HG03571 (cell line): Measurements from ENCODE around the gene CPE.
"Not testable (repeated sequence)": the region's sequence is repeated elsewhere in the genome, so short reads cannot be mapped to it uniquely, and the experiment has no call there.

Experiments
- ATAC-seq: cut with Tn5 transposase; IDR thresholded peaks from one replicate; pipeline ENCODE4 v1.9.1; 2021; ENCODE audit not compliant: unreplicated experiment

CPE gene

DNA sequence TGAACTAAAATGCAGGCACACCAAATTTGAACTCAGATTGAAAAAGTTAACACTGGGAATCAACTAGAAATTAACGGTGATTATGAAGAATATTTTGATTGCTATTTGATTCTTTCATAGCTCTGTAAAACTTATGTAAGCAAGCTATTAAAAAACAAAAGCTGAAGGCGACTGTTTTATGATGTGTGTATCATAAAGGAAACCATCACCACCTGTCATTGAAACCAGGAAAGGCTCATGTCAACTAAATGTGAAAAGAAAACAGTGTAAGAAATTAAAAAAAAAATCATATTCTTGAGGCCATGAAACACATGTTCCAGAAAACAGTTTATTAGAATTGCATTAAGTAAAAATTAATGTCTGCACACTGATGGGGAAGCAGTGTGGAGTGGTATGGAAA, 24.2 kb downstream of the CPE start:
- no peak for ATAC-seq

- ATAC-seq = no peak
Measured at GRCh38 chr4:165403637-165404036, 24.8 kb downstream of the CPE start.

GRCh38 chr4:165404080-165404479, 25.3 kb downstream of the CPE start:
- ATAC-seq = no peak

DNA sequence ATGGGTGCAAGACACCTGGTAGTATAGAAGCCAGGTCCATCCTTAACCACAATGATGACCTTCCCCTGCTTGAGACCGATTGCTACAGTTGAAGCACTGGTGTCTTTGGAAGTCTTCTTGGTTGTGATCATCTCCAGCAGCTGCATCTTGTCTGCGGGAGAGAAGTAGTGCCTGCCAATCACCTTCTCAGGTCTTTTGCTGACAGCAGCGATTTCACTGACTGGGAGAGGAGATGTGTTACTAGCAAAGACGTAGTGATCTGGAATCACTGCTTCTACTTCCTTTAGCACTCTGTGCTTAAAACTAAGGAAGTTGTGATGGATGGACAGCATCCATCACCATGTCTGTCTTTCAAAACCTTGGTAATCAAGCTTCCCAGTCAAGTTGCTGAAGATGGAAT, 25.9 kb downstream of the CPE start:
- no peak for ATAC-seq

DNA sequence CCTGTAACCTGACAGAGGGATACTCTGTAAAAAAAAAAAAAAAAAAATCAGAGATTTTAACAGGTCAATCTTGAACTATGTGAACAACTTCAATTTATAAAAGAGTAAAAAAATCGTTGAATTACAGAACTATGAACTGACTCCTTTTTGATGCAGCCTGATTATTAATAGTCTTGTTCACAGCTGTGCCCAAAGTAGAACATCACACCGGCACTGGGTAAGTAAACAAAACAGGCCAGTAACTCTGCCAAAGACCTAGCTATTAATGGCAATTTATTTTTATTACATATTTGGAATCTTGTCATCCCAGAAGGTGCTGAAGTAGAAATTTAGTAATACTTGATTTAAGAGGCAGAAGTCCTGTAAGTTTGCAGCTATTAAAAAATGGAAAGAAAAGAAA, 31.4 kb downstream of the CPE start:
- ATAC-seq = no peak

DNA sequence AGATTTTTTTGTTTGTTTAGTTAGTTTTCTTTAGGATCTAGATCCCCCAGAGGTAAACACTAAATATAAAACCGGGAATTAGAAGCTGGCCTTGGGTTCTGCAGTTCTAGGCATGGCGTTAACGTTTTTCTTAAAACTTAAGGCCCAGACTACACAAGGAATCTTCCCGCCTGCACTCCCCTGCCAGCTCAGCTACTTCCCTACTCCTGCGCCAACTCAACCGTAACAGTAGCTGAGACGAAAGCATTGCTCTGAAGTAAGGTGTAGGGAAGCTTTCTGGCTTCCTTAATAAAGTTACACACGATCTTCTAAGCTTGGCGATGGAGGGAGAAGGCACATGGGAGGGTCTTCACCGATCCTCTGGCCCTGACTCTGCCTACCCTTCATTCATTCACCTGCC, 37.1 kb downstream of the CPE start:
- ATAC-seq = no peak

DNA sequence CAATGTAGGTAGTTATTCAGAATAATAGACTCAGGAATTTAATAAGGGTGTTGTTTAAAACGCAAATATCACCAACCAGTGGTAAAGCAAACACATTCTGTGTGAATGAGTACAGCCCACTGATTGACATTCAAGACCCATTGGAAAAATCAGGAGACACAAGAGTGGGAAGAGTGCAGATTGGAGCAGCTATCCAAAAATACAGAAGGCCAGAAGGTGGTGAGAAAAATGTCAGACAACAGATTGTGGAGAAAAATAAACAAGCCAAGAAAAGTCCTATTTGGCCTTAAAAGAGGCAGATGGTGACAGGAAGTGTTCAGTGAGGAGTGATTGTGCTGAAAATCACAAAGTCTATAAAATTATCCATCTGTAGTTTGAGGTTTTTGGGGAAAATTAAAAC, 39.3 kb downstream of the CPE start:
- ATAC-seq = no peak

- no peak for ATAC-seq
Measured at GRCh38 chr4:165425629-165426028, 46.8 kb downstream of the CPE start.

DNA sequence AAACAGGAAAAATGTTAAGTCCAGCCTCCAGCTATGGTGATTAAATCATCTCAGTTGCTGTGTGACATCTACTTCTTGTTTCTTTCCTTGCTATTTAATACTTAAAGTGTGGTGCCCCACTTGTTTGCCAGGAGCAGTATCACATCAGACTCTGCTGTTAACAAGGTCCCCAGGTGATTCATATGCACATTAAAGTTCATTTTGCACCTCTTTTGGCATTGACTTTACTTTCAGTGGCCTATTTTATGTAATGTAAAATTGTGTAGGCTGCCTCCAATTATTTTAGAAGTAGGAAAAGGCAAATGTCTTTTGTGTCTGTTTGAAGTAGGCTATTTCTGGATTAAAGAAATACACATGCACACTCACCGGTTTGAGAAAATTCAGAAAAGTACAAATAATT, 47.5 kb downstream of the CPE start:
- ATAC-seq = no peak

- no peak for ATAC-seq
Measured at GRCh38 chr4:165426823-165427222, 48.0 kb downstream of the CPE start.

DNA sequence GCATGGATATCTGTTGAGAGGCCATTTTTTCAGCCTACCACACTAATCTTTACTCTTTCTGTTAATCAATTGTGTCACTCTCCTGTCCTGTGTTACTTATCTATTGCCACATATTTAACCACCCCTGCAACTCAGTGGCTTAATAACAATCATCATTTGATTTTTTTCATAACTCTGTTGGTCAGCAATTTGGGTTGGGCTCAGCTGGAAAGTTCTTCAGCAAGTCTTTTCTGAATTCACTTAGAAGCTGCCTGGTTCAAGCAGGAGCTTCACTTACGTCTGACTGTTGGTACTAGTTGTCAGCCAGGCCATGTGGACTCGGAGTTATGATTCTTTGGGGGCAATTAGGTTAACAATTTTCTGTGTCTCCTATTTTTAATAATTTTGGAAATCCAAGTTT, 50.1 kb downstream of the CPE start:
- ATAC-seq = no peak

- ATAC-seq = no peak
Measured at GRCh38 chr4:165433529-165433928, 54.7 kb downstream of the CPE start.

DNA sequence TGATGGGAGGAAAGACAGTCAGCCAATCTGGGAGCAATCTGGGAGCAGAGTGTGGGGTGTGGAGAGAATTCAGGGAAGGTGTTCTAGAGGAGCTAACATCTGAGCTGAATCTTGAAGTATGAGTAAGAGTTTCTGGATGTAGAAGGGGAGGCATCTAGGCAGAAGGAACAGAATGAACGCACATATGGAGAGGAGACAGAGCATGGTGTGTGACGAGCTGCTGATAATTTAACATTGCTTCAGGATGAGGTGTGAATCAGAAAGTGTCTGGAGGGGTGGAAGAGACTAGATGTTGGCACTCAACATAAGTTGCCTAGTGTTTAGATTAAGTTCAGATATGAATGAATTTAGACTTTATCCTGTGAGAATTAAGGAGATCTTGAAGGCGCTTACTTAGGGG, 58.9 kb downstream of the CPE start:
- no peak for ATAC-seq

- ATAC-seq = no peak
Measured at GRCh38 chr4:165439344-165439743, 60.5 kb downstream of the CPE start.

- ATAC-seq = no peak
Measured at GRCh38 chr4:165439981-165440380, 61.2 kb downstream of the CPE start.

GRCh38 chr4:165440415-165441158, 61.8 kb downstream of the CPE start:
- no peak for ATAC-seq

- no peak for ATAC-seq
Measured at GRCh38 chr4:165443276-165443675, 64.5 kb downstream of the CPE start.

GRCh38 chr4:165448700-165449099, 69.9 kb downstream of the CPE start:
- no peak for ATAC-seq

DNA sequence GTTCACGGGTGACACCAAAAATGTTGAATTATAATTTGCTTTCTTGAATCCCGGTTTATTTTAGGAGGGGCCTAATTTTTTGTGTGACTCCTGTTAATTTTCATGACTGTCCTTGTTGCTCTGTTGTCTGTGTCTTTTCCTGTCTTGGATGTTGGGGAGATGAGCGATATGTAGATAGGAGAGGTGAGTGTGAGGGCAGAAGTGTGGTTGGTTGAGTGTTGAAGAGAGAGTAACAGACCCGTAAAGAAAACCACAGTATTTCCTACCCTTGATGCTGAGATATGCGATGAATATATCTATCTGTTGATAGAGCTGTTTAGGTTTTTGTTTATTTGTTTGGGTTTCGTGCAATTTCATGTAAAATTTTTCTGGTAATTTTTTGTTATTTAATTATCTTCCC, 70.5 kb downstream of the CPE start:
- ATAC-seq = no peak

GRCh38 chr4:165450871-165451270, 72.1 kb downstream of the CPE start:
- ATAC-seq = no peak

DNA sequence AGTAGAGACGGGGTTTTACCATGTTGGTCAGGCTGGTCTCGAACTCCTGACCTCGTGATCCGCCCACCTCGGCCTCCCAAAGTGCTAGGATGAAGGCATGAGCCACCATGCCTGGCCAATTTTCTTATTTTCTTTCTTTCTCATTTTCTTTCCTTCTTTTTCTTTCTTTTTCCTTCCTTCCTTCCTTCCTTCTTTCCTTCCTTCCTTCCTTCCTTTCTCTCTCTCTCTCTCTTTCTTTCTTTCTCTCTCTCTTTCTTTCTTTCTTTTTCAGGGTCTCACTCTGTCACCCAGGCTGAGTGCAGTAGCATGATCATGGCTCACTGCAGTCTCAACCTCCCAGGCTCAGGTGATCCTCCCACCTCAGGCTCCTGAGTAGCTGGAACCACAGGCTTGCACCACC, 74.3 kb downstream of the CPE start:
- ATAC-seq = not testable (repeated sequence)

DNA sequence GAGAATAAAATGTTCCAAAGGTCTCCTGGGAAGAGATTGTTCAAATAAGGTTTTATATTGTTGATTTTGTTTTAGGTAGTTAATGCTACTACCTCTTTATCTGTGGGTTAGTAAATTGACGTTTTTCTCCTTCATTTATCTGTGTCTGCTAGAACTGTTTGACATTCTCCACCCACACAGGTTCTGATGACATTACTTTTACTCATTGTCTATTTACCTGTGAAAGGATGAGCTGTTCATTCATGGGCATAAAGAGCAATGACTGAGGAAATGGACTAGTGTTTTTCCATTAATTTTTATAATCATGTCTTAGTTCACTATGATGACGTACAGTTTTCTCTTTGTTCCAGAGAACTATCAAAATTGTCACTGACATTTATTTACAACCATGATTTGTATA, 75.6 kb downstream of the CPE start:
- no peak for ATAC-seq

GRCh38 chr4:165457793-165458192, 79.0 kb downstream of the CPE start:
- ATAC-seq = no peak
